Lower leg skin (tissue), 3 donors: ENCODE results near the gene KCNA1.

Experiments
- CTCF ChIP-seq, 3 donors: fragments of 450-650 bp; IDR thresholded peaks; one replicate each; pipeline ENCODE4 v1.5.1; 2016; ENCODE audit warnings: antibody characterized with exemption in 3 of 3, mild to moderate bottlenecking in 3 of 3, moderate library complexity in 2 of 3
- POLR2A ChIP-seq, 2 donors: fragments of 450-650 bp; IDR thresholded peaks; one replicate each; pipeline ENCODE4 v1.6.1; 2016 to 2017; ENCODE audit warnings: antibody characterized with exemption in 2 of 2, mild to moderate bottlenecking in 1 of 2, moderate library complexity in 1 of 2

DNA sequence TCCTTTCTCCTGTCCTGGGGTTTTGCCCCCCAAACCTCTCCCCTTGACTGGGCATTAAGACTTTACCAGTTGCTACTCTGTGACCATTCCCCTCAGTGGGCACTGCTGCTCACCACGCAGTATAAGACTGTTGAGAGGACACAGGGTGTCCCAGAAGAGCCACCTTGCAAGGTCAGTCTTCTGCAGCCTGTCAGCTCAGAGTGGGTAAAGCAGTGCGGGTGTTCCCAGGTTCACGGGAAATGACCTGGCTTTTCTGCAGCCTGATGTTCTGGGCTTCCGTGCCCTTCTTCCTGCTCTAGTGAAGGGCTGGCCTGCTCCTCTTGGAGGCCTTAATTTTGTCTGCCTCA lies 34.2 kb downstream of the KCNA1 start:
- TF ChIP-seq CTCF (IDR thresholded peaks at IDR 0.05) (no peak), POLR2A (IDR thresholded peaks at IDR 0.05) (no peak)
